ENCODE results near the gene SH3RF1.

SH3RF1 gene

DNA sequence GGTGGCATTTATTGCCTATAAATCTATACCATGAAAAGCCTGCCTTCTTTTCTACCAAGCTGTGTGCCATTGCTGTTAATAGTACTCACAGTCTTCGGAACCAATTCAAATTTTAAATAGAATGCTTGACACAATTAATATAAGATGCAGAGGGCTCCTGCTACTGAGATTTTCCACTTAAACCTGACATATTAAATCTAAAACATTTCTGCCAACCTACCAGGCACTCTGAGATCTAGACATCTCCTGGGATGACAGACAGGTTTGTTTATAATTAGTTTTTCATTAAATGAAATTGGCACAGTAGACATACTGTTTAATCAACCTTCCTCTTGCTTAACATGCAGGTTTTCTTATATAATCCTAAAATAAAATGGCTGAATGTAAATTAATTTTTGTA, 143.4 kb downstream of the SH3RF1 start:
- TF ChIP-seq, protein P1, sequence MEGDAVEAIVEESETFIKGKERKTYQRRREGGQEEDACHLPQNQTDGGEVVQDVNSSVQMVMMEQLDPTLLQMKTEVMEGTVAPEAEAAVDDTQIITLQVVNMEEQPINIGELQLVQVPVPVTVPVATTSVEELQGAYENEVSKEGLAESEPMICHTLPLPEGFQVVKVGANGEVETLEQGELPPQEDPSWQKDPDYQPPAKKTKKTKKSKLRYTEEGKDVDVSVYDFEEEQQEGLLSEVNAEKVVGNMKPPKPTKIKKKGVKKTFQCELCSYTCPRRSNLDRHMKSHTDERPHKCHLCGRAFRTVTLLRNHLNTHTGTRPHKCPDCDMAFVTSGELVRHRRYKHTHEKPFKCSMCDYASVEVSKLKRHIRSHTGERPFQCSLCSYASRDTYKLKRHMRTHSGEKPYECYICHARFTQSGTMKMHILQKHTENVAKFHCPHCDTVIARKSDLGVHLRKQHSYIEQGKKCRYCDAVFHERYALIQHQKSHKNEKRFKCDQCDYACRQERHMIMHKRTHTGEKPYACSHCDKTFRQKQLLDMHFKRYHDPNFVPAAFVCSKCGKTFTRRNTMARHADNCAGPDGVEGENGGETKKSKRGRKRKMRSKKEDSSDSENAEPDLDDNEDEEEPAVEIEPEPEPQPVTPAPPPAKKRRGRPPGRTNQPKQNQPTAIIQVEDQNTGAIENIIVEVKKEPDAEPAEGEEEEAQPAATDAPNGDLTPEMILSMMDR (IDR thresholded peaks at IDR 0.05; ENCODE audit: extremely low read depth, missing control alignments) = no peak
- no peak for DNase-seq (ENCODE audit: low spot score)

DNA sequence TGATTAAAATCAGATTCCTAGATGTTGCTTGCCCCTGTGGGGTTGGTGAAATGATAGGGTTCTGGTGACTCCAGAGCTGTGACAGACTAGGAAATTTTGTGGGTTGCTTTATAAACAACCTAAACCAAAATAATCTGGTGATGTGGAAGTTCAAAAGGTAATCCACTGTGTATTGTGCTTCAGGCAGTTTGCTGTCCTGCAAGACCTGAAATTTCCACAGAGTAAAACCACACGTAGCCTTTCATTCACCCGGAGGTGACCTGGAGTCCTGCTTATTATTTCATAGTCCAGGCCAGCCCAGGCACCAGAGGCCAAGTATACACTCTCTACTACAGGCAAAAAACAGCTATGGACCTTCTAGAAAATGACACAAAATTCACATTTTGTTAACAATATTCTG, 146.1 kb downstream of the SH3RF1 start:
- TF ChIP-seq, protein P1 (IDR thresholded peaks at IDR 0.05; ENCODE audit: extremely low read depth, missing control alignments) = no peak
- DNase-seq (ENCODE audit: low spot score) = no peak

DNA sequence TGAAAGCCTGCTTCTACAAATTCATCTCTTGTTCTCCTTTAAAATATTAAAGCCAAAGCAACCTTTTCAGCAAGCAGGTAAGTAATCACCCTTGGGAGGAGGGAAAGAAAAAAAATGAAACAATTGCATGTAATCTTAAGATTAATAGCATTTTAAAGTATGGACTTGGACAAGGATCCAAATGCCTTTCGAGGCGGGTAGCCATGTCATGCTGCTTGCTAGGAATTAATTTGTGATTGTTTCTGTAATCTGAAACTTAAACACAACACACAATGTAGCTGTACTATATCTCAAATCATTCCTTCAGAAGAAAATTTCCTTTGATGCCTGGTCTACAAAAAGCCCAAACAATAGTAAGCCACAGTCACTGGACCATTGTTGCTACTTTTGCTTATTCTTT, 148.3 kb downstream of the SH3RF1 start:
- no peak for DNase-seq (ENCODE audit: low spot score)
- TF ChIP-seq, protein P1 (IDR thresholded peaks at IDR 0.05; ENCODE audit: extremely low read depth, missing control alignments) = no peak

DNA sequence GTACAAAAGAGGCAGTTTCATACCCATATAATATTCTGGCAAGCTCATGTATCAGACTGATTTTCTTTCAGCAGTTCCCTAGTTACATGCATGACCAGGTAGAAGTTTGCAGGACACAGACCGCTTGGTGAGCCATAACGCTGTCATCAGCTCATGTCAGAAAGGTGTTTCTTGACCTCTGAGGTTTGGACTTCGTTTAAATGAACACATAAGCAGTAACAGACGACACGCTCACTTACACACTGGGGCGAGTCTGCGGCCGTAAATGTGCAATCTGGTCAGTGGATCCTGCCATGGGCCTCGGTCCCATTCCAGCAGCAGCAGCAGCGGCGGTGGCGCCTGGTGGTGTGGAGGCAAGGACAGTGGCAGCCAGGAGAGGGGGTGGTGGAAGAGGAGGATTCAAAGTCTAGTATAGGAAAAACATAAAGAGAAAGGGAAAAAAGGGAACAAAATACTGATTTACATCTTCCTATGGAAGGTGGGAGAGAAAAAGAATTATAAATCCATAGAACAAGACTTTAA, 148.8 kb downstream of the SH3RF1 start:
- no peak for DNase-seq (ENCODE audit: low spot score)
- TF ChIP-seq, protein P1 (IDR thresholded peaks at IDR 0.05; ENCODE audit: extremely low read depth, missing control alignments) = no peak

DNA sequence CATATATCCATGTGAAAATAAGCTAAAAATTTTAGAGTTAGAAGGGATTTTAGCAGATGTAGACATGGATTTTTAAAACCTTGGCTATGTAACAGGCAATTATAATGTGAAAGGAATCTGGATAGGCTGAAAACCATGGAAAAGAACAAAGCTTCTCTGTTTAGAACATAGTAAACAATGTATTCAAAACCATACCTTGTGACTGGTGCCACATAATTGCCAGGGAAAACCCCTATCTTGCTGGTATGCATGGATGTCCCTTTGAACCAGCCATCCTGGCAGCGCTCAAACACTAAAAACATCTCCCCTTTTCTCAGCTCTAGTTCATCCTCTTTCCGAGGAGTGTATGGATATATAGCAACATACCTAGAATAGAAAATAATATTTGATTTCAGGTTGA, 150.1 kb downstream of the SH3RF1 start:
- no peak for DNase-seq (ENCODE audit: low spot score)
- TF ChIP-seq, protein P1 (IDR thresholded peaks at IDR 0.05; ENCODE audit: extremely low read depth, missing control alignments) = no peak

DNA sequence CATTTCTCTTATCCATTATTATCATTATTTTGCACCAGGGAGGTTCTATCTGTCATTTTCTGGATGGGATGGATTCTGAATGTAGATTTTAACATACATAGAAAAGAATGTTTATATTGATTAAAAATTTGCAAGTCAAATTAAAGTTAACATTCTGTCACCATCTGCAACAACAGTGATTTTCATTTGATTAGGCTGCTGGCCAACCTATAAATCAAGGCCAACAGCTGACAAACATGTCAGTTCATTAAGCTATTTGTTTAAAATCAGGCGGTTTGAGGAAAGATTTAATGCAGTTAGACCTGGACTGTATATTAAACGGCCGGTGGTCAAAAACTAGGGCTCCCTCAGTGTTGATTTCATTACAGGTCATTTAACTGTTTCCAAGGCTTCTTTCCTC, 151.2 kb downstream of the SH3RF1 start:
- no peak for DNase-seq (ENCODE audit: low spot score)
- TF ChIP-seq, protein P1 (IDR thresholded peaks at IDR 0.05; ENCODE audit: extremely low read depth, missing control alignments) = no peak

DNA sequence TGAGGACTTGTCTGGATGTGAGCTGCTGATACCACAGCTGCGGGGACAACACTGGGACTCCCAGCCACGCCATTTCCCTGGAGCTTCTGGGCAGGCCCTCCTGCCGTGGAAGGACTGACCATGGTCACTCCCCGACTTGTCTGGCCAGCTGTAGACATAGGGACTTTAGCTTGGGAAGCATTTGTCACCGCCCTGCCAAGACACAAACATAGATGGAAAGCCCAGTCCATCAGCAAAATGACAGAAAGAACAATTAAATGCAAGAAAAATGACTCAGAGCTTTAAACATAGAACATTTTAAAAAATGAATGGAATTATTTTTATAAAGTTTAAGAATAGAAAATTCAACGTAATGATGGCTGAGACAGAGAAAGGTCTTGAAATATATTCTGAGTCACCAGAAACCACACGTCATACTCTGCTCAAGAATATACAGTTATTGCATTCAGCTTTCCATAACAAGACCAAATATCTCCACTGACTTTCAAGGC, 153.1 kb downstream of the SH3RF1 start:
- TF ChIP-seq, protein P1 (IDR thresholded peaks at IDR 0.05; ENCODE audit: extremely low read depth, missing control alignments) = no peak
- no peak for DNase-seq (ENCODE audit: low spot score)

Measured in GM20000 (cell line).